ENCODE measurements around the gene NAP1L1.

GRCh38 chr12:76043377-76043776 is 41.1 kb downstream of the NAP1L1 start:
- TF ChIP-seq CTCF (IDR thresholded peaks at IDR 0.05; ENCODE audit: insufficient read depth, low read depth, low read length) (no peak), EZH2 (IDR thresholded peaks at IDR 0.05; ENCODE audit: insufficient read depth, low read length) (no peak)
